Ascending aorta (tissue), 2 donors: ENCODE data around the gene TTPAL. TPM values are rescaled to one million over a fixed set of nuclear protein-coding genes. Genes with fewer than 3 reads are reported as not detected.

Experiments
- DNase-seq, 2 donors: peaks; one replicate each; pipeline ENCODE4 v3.0.0-alpha.2; 2019; ENCODE audit warnings: low spot score in 2 of 2
- H3K27ac ChIP-seq, 2 donors: fragments of 200-600 bp; sonication (generic); one replicate each; pipeline ENCODE4 v1.5.1; 2016 to 2017; ENCODE audit warnings: mild to moderate bottlenecking in 1 of 2
- H3K27me3 ChIP-seq: fragments of 200-600 bp; sonication (generic); one replicate; pipeline ENCODE4 v1.5.1; 2017
- H3K36me3 ChIP-seq, 2 donors: fragments of 200-600 bp; sonication (generic); one replicate each; pipeline ENCODE4 v1.5.1; 2016
- H3K4me1 ChIP-seq, 2 donors: fragments of 200-600 bp; sonication (generic); one replicate each; pipeline ENCODE4 v1.5.1; 2016 to 2017; ENCODE audit warnings: mild to moderate bottlenecking in 1 of 2
- H3K4me3 ChIP-seq, 2 donors: fragments of 200-600 bp; sonication (generic); one replicate each; pipeline ENCODE4 v1.5.1; 2016 to 2017; ENCODE audit warnings: mild to moderate bottlenecking in 1 of 2
- H3K9me3 ChIP-seq, 2 donors: fragments of 200-600 bp; sonication (generic); one replicate each; pipeline ENCODE4 v1.5.1; 2016
- intact Hi-C: fragments of 100-400 bp; cut with DNase I; formaldehyde crosslinking; loops from one replicate; pipeline ENCODE4 v1.15.1; 2023
- total RNA-seq: library from RNA; depleted of rRNA; stranded (reverse); fragments of >200 nt; gene quantifications from one replicate; pipeline ENCODE4 v1.1.0, GENCODE V29; 2016
- TF ChIP-seq, protein P1 (sequence below), 3 experiments: fragments of 200-600 bp in 2 of 3; fragments of 450-650 bp in 1 of 3; sonication (generic) in 2 of 3; IDR thresholded peaks; one replicate each; pipeline ENCODE4 v1.5.1; 2016 to 2019; ENCODE audit warnings: antibody characterized with exemption in 3 of 3, mild to moderate bottlenecking in 1 of 3, moderate library complexity in 1 of 3

TTPAL gene
- total RNA-seq, 1 donor from 2014 or later = 44.9 TPM

DNA sequence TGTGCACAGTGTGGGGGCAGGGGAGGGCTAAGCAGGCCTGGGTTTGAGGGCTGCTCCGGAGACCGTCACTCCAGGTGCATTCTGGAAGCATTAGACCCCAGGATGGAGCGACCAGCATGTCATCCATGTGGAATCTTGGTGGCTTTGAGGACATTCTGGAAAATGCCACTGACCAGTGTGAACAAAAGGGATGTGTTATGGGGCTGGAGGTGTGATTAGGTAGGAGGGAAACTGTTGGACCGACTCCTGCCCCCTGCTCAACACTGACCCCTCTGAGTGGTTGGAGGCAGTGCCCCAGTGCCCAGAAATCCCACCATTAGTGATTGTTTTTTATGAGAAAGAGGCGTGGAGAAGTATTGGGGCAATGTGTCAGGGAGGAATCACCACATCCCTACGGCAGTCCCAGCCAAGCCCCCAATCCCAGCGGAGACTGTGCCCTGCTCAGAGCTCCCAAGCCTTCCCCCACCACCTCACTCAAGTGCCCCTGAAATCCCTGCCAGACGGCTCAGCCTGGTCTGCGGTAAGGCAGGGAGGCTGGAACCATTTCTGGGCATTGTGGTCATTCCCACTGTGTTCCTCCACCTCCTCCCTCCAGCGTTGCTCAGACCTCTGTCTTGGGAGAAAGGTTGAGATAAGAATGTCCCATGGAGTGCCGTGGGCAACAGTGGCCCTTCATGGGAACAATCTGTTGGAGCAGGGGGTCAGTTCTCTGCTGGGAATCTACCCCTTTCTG, 44.0 kb upstream of the TTPAL start:
- TF ChIP-seq, protein P1, sequence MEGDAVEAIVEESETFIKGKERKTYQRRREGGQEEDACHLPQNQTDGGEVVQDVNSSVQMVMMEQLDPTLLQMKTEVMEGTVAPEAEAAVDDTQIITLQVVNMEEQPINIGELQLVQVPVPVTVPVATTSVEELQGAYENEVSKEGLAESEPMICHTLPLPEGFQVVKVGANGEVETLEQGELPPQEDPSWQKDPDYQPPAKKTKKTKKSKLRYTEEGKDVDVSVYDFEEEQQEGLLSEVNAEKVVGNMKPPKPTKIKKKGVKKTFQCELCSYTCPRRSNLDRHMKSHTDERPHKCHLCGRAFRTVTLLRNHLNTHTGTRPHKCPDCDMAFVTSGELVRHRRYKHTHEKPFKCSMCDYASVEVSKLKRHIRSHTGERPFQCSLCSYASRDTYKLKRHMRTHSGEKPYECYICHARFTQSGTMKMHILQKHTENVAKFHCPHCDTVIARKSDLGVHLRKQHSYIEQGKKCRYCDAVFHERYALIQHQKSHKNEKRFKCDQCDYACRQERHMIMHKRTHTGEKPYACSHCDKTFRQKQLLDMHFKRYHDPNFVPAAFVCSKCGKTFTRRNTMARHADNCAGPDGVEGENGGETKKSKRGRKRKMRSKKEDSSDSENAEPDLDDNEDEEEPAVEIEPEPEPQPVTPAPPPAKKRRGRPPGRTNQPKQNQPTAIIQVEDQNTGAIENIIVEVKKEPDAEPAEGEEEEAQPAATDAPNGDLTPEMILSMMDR (IDR thresholded peaks at IDR 0.05) = no peak
- intact Hi-C loops = no loop called here
- Histone ChIP-seq H3K36me3 (no peaks in the 10 kb centered on the region), H3K4me3 (no peak overlapping the region), H3K4me1 (no peaks in the 10 kb centered on the region), H3K27ac (no peak overlapping the region), H3K9me3 (no peaks in the 10 kb centered on the region), H3K27me3 (no peaks in the 10 kb centered on the region)
- no peak for DNase-seq

DNA sequence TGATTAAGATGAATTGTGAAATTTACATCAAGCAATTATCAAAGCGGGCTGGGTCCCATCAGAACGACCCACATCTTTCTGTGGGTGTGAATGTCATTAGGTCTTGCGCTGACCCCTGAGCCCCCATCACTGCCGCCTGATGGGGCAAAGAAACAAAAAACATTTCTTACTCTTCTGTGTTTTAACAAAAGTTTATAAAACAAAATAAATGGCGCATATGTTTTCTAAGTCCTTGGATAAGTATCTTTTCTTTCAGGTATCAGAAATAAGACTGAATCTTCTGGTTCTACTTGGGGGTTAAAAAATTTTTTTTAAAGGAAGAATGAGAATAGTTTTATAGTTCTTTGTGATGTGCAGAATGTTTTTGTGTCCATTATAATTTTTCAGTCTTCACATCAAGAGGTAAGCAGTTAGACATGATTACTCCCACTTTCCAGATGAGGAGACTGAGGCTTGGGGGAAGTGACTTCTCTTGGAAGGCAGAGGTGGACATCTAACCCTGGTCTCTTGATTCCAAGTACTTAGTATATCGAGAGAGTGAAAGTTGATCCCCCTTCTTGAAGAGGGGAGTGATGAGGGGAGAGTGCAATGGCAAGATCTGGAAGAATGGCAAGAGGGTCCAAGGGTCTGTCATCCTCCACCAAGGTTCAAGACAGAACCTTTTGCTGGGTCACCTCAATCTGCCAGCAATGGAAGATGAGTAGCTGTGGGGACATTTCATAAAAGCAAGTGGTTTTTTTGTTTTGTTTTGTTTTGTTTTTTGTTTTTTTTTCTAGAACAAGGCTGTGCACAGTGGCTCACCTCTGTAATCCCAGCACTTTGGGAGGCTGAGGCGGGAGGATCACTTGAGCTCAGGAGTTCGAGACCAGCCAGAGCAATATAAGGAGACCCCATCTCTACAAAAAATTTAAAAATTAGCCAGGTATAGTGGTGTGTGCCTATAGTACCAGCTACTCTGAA, 42.8 kb upstream of the TTPAL start:
- no peak overlapping the region for H3K4me3 ChIP-seq
- no peaks in the 10 kb centered on the region for H3K27me3 ChIP-seq
- H3K36me3 ChIP-seq = no peaks in the 10 kb centered on the region
- intact Hi-C loops = no loop called here
- no peaks in the 10 kb centered on the region for H3K9me3 ChIP-seq
- no peaks in the 10 kb centered on the region for H3K4me1 ChIP-seq
- TF ChIP-seq, protein P1 (IDR thresholded peaks at IDR 0.05) = no peak
- DNase-seq = no peak
- H3K27ac ChIP-seq = no peak overlapping the region

DNA sequence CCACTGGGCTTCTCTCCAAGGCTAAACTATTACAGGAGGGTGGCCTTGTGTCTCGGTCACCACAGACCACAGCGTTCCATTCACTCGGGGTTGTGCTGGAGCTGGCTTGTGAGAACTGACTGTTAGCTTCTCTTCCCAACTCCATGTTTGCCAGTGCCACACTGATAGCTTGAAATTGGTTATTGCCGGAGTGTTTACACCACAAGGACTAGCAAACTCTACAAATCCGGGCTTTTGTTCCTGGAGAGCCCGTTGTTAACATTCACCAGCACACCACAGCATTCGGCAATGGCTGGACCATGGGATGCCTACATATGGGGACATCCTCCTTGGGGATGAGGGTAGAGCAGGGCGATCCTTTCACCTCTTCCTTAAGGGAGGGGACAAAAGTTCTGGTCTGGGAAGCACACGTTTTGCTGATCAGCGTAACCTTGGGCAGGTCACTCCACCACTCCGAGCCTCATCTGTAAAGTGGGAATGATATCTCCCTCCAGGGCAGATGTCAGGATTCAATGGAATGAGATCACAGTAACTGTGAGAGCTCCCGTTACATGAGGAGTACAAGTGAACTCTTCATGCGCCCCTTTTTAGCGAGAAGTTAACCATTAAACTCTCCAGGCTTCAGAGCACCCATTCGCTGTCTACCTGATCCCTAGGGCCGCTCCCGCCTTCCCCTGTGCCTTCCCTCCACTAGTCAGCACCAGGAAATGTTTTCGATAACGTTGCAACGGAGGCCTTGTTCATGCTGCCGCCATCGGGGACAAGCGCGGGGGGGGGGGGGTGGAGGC, 41.7 kb upstream of the TTPAL start:
- H3K4me1 ChIP-seq = no peaks in the 10 kb centered on the region
- no peak overlapping the region for H3K27ac ChIP-seq
- TF ChIP-seq, protein P1 (IDR thresholded peaks at IDR 0.05) = no peak
- no peak for DNase-seq
- no peak overlapping the region for H3K4me3 ChIP-seq
- no peaks in the 10 kb centered on the region for H3K9me3 ChIP-seq
- H3K27me3 ChIP-seq = no peaks in the 10 kb centered on the region
- intact Hi-C loops = no loop called here
- H3K36me3 ChIP-seq = no peaks in the 10 kb centered on the region

DNA sequence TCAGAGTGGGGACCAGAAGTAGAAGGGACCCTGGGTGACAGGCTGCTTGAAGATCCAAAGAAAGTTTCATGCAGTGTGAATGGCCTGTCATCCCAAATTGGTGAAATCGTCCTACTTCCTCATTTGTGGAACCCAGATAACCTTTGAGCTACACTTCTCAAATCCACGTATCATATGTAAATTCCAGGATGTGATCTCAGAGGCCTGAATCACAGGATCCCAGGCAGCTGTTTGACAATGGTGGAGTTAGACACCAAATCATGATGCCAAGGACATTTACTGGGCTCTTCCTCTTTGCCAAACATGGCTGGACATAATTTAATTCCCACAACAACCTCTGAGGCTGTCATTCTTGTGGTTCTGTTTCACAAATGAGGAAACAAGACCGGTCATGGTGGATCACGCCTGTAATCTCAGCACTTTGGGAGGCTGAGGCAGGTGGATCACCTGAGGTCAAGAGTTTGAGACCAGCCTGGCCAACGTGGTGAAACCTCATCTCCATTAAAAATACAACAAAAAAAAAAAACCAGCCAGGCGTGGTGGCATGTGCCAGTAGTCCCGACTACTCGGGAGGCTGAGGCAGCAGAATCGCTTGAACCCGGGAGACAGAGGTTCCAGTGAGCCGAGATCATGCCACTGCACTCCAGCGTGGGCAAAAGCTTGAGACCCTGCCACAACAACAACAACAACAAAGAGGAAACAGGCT, 39.9 kb upstream of the TTPAL start:
- Histone ChIP-seq H3K36me3 (no peaks in the 10 kb centered on the region), H3K4me3 (no peak overlapping the region), H3K27me3 (no peaks in the 10 kb centered on the region), H3K4me1 (no peaks in the 10 kb centered on the region), H3K27ac (no peak overlapping the region), H3K9me3 (no peaks in the 10 kb centered on the region)
- no peak for DNase-seq
- intact Hi-C loops = no loop called here
- TF ChIP-seq, protein P1 (IDR thresholded peaks at IDR 0.05) = no peak

DNA sequence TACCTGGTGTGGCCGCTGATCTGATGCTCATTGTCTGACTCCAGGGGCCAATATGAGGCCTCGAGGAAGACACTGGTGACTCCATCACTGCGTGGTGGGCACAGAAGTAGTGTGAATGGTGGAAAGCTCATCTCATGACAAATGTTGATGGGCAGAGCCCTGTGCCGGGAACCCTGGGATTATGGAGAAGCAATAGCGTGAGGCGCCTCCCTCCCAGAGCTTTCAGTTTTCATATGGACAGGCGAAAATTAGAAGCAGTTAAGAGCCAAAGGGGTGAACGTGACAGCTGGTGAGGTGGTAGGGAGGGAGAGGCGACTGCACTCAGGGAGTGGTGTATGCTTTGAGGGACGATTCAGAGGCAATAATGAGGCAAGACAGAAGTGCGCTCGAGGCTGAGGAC, 39.3 kb upstream of the TTPAL start:
- TF ChIP-seq, protein P1 (IDR thresholded peaks at IDR 0.05) = no peak
- Histone ChIP-seq H3K4me3 (no peak overlapping the region), H3K4me1 (no peaks in the 10 kb centered on the region), H3K9me3 (no peaks in the 10 kb centered on the region), H3K36me3 (no peaks in the 10 kb centered on the region), H3K27ac (no peak overlapping the region), H3K27me3 (no peaks in the 10 kb centered on the region)
- DNase-seq = no peak
- intact Hi-C loops = no loop called here
